ENCODE results near the gene USP44. TPM values are rescaled to one million over a fixed set of nuclear protein-coding genes. Genes with fewer than 3 reads are reported as not detected.

The USP44 gene
- total and polyA plus RNA-seq, 7 donors, result 0.11 to 0.34 (median 0.17) TPM

DNA sequence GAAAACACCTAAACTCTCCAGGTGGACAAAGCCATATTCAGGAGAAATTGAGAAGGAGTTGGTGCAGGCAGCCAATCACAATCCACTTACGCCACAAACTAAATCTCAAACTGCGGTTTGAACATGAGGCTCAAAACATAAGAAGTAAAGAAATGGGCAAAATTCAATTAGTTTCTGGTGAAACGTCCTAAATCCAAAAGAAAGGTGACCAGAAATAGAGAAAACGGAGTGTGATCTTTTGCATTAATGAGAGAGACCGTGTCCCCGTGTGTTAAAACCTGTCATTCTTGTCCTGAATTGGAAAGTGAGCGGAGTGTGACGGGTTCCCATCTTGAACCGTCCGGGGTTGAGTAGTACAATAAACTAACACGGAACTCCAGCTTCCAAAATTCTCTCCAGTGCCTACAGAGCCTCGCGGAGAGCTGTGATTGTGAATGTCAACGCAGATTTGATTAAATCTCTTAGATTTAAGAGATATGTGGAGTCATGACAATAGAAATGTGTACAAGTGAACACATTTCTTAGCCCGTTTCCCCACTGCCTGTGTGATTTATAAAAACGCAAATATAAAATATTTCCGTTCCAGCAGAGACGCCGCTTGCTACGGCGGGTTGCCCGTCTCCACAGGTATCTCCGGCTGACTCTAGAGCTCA is 77.9 kb downstream of the USP44 start:
- 0 to 1% (median 0%) methylated on average over 23 of the region's 23 CpGs for WGBS, 3 donors
- Histone ChIP-seq H3K36me3 (ENCODE audit: insufficient read depth in 1 of 2, low read depth in 1 of 2) (peaks cover 2 to 25% of the 10 kb centered on the region in 2 donors), H3K9me3 (no peaks in the 10 kb centered on the region), H3K27me3 (ENCODE audit: insufficient read depth in 3 of 3, low read length in 2 of 3) (no peaks in the 10 kb centered on the region), H3K4me1 (peaks cover 25% of the 10 kb centered on the region), H3K4me3 (peak overlapping the region; percentile 99), H3K27ac (peak overlapping the region; percentile 100)
- peak; percentile 62 to 77 (median 66) for ATAC-seq
- intact Hi-C loops (cut with DNase I), result loop anchor here (5.0 kb wide), 2 partner anchors 86 to 401 kb away; partner anchors contain the start of gene NR2C1 (in 1 of the 2)
- TF ChIP-seq, protein P1, sequence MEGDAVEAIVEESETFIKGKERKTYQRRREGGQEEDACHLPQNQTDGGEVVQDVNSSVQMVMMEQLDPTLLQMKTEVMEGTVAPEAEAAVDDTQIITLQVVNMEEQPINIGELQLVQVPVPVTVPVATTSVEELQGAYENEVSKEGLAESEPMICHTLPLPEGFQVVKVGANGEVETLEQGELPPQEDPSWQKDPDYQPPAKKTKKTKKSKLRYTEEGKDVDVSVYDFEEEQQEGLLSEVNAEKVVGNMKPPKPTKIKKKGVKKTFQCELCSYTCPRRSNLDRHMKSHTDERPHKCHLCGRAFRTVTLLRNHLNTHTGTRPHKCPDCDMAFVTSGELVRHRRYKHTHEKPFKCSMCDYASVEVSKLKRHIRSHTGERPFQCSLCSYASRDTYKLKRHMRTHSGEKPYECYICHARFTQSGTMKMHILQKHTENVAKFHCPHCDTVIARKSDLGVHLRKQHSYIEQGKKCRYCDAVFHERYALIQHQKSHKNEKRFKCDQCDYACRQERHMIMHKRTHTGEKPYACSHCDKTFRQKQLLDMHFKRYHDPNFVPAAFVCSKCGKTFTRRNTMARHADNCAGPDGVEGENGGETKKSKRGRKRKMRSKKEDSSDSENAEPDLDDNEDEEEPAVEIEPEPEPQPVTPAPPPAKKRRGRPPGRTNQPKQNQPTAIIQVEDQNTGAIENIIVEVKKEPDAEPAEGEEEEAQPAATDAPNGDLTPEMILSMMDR (IDR thresholded peaks at IDR 0.05), result no peak
- peak in 1 of 2 donors; percentile 14 for DNase-seq

DNA sequence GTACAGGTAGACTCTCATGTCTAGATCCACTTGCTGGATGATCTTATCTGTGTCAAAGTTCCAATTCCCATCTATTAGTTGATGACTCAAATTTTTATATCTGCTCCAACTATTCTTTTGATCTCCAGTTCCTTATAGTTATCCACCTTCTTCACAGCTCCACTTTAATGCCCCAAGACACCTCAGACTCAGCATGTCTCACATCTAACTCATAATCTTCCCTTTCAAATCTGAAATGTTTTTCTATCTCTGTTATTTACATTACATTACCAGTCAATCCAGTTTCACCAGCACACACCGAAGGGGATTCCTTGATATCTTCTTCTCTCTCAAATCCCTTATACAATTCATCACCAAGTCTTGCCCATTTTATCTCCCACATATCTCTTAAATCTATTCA is 81.0 kb downstream of the USP44 start:
- Histone ChIP-seq H3K27me3 (ENCODE audit: insufficient read depth in 3 of 3, low read length in 2 of 3) (no peaks in the 10 kb centered on the region), H3K36me3 (ENCODE audit: insufficient read depth in 1 of 2, low read depth in 1 of 2) (no peaks in the 10 kb centered on the region), H3K9me3 (no peaks in the 10 kb centered on the region), H3K4me3 (no peak overlapping the region), H3K27ac (no peak overlapping the region), H3K4me1 (peaks cover 10% of the 10 kb centered on the region)
- no peak for ATAC-seq
- no peak for DNase-seq
- 94 to 97% (median 97%) methylated on average over 1 of the region's 1 CpG for WGBS, 3 donors
- TF ChIP-seq, protein P1 (IDR thresholded peaks at IDR 0.05), result no peak
- intact Hi-C loops (cut with DNase I), result loop anchor here (5.0 kb wide), 2 partner anchors 83 to 398 kb away; partner anchors contain the start of gene NR2C1 (in 1 of the 2)

Other genes starting within 250 kb of the USP44 start
- 10 to 100 TPM; 53.2 to 80.4 (median 69.6) TPM for gene METAP2, start 77.3 kb downstream of the USP44 start, total RNA-seq
- gene METAP2, start 77.3 kb downstream of the USP44 start, polyA plus RNA-seq, result 100 to 1,000 TPM in 1 of 3 donors, 10 to 100 TPM in 2; 57.6 to 110 (median 88.5) TPM
- 10 to 100 TPM in 1 of 4 donors, 1 to 10 TPM in 3; 3.9 to 13.3 (median 5.4) TPM for gene NTN4, start 239.3 kb upstream of the USP44 start, total RNA-seq
- 1 to 10 TPM; 2.9 to 4.3 (median 3.8) TPM for gene NTN4, start 239.3 kb upstream of the USP44 start, polyA plus RNA-seq

Data from psoas muscle (tissue), 8 donors.